NT2/D1 (cell line): ENCODE data around the gene NIP7.

ENCODE experiments used
- SUZ12 ChIP-seq: IDR thresholded peaks from 2 replicates; pipeline ENCODE4 v1.6.1; 2011; ENCODE audit not compliant: insufficient read length, insufficient read depth; ENCODE audit errors: extremely low read depth
- YY1 ChIP-seq: IDR thresholded peaks from 2 replicates; pipeline ENCODE4 v1.6.1; 2011; ENCODE audit not compliant: insufficient read length, insufficient read depth
- ZNF274 ChIP-seq: IDR thresholded peaks from 2 replicates; pipeline ENCODE4 v1.6.1; 2011; ENCODE audit warnings: mild to moderate bottlenecking, low read depth, low read length

- TF ChIP-seq ZNF274 (no peak), YY1 (no peak), SUZ12 (no peak)
Observed at GRCh38 chr16:69324013-69324531, 15.5 kb upstream of the NIP7 start.
